Esophagus squamous epithelium (tissue), 4 donors: ENCODE results near the gene TMEM131.

Experiments used
- POLR2A ChIP-seq, 4 donors: fragments of 450-650 bp; IDR thresholded peaks; one replicate each; pipeline ENCODE4 v1.6.1; 2017; ENCODE audit warnings: antibody characterized with exemption in 4 of 4, mild to moderate bottlenecking in 4 of 4, moderate library complexity in 3 of 4
- TF ChIP-seq, protein P1 (sequence below), 6 experiments: fragments of 450-650 bp in 4 of 6; fragments of 200-600 bp in 2 of 6; sonication (generic) in 2 of 6; IDR thresholded peaks; one replicate each; pipeline ENCODE4 v1.5.1; 2016 to 2019; ENCODE audit warnings: antibody characterized with exemption in 6 of 6, mild to moderate bottlenecking in 4 of 6, moderate library complexity in 4 of 6

DNA sequence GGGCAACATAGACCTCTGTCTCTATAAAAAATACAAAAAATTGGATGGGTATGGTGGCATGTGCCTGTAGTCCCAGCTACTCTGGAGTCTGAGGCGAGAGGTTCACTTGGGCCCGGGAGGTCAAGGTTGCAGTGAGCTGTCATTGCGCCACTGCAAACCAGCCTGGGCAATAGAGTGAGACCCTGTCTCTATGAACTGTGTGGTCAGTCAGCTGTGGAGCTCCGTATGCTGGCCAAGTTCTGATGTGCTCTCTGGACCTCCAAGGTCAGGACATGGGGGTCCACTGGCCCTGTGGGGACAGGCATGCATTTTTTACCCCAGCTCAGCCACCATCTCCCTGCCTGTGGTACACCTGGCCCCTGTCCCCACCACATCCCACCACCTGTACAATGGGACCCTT lies 71.6 kb downstream of the TMEM131 start:
- TF ChIP-seq, protein P1, sequence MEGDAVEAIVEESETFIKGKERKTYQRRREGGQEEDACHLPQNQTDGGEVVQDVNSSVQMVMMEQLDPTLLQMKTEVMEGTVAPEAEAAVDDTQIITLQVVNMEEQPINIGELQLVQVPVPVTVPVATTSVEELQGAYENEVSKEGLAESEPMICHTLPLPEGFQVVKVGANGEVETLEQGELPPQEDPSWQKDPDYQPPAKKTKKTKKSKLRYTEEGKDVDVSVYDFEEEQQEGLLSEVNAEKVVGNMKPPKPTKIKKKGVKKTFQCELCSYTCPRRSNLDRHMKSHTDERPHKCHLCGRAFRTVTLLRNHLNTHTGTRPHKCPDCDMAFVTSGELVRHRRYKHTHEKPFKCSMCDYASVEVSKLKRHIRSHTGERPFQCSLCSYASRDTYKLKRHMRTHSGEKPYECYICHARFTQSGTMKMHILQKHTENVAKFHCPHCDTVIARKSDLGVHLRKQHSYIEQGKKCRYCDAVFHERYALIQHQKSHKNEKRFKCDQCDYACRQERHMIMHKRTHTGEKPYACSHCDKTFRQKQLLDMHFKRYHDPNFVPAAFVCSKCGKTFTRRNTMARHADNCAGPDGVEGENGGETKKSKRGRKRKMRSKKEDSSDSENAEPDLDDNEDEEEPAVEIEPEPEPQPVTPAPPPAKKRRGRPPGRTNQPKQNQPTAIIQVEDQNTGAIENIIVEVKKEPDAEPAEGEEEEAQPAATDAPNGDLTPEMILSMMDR (IDR thresholded peaks at IDR 0.05): no peak
- no peak for TF ChIP-seq POLR2A (IDR thresholded peaks at IDR 0.05)
